SK-N-SH (cell line): ENCODE results near the gene EDARADD.

ENCODE experiments used
- CHD2 ChIP-seq: fragments of 150-350 bp; IDR thresholded peaks from 2 replicates; pipeline ENCODE4 v1.6.1; 2018; ENCODE audit warnings: low read length; ENCODE audit not compliant: partially characterized antibody
- CTCF ChIP-seq: fragments of 200-600 bp; sonication (generic); IDR thresholded peaks from 2 replicates; pipeline ENCODE4 v1.6.1; 2017; ENCODE audit warnings: antibody characterized with exemption, mild to moderate bottlenecking, moderate library complexity
- EP300 ChIP-seq, 2 experiments: IDR thresholded peaks; 2 replicates each; pipeline versions ENCODE4 v1.4.0 to v1.6.1; 2012; ENCODE audit warnings: borderline replicate concordance in 1 of 2, low read depth in 1 of 2, low read length in 1 of 2
- FOXM1 ChIP-seq: IDR thresholded peaks from 2 replicates; pipeline ENCODE4 v1.4.0; 2012; ENCODE audit warnings: low read depth, mild to moderate bottlenecking
- NRF1 ChIP-seq: IDR thresholded peaks from 2 replicates; pipeline ENCODE4 v1.6.1; 2012; ENCODE audit warnings: low read depth, mild to moderate bottlenecking, low read length
- PBX3 ChIP-seq: IDR thresholded peaks from 2 replicates; pipeline ENCODE4; 2012
- POLR2AphosphoS5 ChIP-seq: IDR thresholded peaks from 2 replicates; pipeline ENCODE4 v1.6.1; 2012; ENCODE audit warnings: low read depth, low read length
- RCOR1 ChIP-seq: fragments of 150-350 bp; IDR thresholded peaks from 2 replicates; pipeline ENCODE4 v1.6.1; 2017; ENCODE audit warnings: antibody characterized with exemption, low read length
- REST ChIP-seq: IDR thresholded peaks from 2 replicates; pipeline ENCODE4 v1.6.1; 2012; ENCODE audit warnings: mild to moderate bottlenecking, low read depth, low read length, moderate library complexity
- TAF1 ChIP-seq: IDR thresholded peaks from 2 replicates; pipeline ENCODE4 v1.6.1; 2012; ENCODE audit warnings: low read depth, mild to moderate bottlenecking, low read length, moderate library complexity, borderline replicate concordance
- TCF12 ChIP-seq: IDR thresholded peaks from 2 replicates; pipeline ENCODE4 v1.4.0; 2012
- ZBTB33 ChIP-seq: IDR thresholded peaks from 2 replicates; pipeline ENCODE4 v1.4.0; 2012; ENCODE audit warnings: low read depth, borderline replicate concordance
- TF ChIP-seq, protein P1 (sequence below): fragments of 150-350 bp; IDR thresholded peaks from 2 replicates; pipeline ENCODE4 v1.6.1; 2017; ENCODE audit warnings: antibody characterized with exemption, low read length, low read depth, borderline replicate concordance

DNA sequence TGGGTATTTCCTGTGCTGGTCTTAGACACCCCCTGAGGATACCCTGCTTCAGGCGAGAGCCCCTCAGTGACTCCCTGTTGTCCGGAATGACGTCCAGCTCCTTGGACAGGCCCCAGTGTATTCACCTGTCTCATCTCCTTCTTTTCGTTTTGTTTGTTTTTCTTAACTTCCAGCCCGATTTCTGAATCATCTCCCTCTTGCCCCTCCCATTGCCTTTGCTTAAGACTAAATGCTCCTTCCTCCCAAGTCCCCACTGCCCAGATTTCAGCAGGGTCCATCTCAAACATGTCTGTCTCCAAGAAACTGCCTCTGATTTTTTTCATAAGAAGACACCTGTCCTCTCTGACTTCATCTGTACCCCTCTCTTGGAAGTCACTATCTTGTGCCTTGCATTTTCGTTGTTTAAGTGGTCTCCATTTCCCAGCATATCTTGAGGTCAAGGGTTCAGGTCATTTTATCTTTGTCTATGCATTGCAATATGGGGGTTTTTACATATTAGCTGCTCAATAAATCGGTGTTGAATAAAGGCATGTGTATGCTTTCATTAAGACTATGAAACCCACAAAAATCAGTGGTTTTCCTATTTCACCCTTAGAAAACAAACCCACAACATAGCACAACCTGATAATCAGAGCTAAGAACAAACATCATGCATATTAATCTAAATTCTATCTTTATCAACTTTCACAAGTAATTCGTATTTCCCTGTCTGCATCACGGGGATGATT is 71.3 kb downstream of the EDARADD start:
- no peak for TF ChIP-seq PBX3
- TF ChIP-seq CTCF, result no peak
- no peak for TF ChIP-seq TAF1
- no peak for TF ChIP-seq RCOR1
- TF ChIP-seq FOXM1, result no peak
- TF ChIP-seq REST, result no peak
- TF ChIP-seq EP300 (IDR thresholded peaks at IDR 0.05; ENCODE audit: borderline replicate concordance in 1 of 2, low read depth in 1 of 2, low read length in 1 of 2), result no peak
- TF ChIP-seq POLR2AphosphoS5, result no peak
- TF ChIP-seq ZBTB33, result no peak
- TF ChIP-seq, protein P1, sequence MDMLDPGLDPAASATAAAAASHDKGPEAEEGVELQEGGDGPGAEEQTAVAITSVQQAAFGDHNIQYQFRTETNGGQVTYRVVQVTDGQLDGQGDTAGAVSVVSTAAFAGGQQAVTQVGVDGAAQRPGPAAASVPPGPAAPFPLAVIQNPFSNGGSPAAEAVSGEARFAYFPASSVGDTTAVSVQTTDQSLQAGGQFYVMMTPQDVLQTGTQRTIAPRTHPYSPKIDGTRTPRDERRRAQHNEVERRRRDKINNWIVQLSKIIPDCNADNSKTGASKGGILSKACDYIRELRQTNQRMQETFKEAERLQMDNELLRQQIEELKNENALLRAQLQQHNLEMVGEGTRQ, result no peak
- no peak for TF ChIP-seq CHD2
- TF ChIP-seq TCF12, result no peak
- TF ChIP-seq NRF1, result no peak
